Activated CD4-positive, alpha-beta T cell treated with anti-CD3 and anti-CD28 coated beads for 1 hour (primary cell): ENCODE data around the gene CEP104.

Experiments used
- DNase-seq: peaks from one replicate; pipeline ENCODE4 v3.0.0-alpha.2; 2020

Gene CEP104

DNA sequence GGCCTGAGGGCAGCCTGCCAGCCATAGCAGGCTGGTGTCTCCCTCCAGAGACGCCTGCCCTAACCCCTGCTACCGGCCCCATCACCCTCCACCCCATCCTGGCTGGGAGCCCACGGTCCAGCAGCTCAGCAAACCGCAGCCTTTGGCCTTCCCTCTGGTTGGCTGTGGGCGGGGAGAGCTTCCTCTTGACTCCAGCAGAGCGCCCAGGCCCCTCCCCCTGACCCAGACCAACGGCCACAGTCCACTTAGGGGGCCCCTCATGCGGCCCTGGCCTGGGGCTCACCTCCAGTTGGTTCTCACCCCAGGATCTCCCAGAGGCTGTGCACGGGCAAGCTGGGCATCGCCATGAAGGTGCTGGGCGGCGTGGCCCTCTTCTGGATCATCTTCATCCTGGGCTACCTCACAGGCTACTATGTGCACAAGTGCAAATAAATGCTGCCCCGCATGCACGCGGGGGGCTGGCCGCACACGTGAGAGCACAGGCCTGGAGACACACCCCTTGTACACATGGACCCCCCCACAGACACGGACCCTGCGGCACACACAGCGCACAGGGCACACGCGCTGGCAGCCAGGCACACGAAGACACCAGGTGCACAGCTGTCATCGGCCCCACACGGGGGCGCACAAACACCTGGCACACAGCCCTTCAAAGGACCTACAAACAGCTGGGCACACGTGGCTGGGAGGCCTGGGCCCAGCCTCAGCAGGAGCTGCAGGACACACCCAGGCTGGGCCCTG, 81.4 kb downstream of the CEP104 start:
- DNase-seq = peak; percentile 26

- no peak for DNase-seq
These were observed 82.0 kb downstream of the CEP104 start for GRCh38 chr1:3774946-3775489.

- DNase-seq = no peak
These were observed 82.6 kb downstream of the CEP104 start for GRCh38 chr1:3774276-3774945.

- no peak for DNase-seq
These were observed 83.3 kb downstream of the CEP104 start for GRCh38 chr1:3773572-3774275.

DNA sequence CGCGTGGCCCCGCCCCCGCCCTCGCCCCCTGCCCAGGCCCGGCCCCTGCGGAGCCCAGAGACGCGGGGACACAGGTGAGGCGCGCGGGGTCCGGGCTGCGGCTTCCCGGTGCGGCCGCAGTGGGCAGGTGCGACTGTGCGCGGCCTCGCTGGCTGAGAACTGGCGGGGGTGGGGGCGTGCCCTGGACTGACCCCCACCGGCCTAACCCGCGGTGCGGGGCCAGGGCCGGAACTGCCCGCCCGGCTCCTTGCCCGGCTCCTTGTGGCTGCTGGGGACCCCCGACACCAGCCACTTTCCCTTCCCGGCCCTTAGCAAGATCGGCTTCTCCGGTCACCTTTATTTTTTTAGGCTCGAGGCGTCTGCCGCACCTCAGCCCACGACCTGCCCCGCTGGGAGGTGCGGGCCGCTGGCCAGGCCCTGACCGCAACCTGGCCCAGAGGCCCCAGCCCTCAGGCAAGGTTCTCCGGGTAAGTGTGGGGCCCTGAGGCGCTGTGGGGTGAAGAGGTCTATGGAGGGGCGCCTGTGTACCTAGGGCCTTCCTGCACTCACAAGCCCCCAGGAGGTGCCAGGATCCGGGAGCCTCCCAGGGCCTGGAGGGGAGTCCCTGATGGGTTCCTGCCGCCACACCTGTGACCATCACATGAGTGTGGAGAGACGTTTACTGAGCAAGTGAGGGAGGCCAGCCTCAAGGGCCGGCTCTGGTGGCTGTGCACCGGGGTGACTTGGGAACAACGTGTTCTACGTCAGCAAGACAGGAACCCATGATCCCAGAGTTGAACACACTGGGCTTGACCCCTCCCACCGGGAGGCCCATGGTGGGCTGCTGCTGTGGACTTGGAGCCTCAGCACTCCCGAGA, 84.1 kb downstream of the CEP104 start, which contains the start of gene SMIM1:
Gene SMIM1 (plus strand): TSS at position 35 of the 857 bp plus-strand sequence. CDS start 2,625 bp downstream, outside the sequence.
- no peak for DNase-seq

DNA sequence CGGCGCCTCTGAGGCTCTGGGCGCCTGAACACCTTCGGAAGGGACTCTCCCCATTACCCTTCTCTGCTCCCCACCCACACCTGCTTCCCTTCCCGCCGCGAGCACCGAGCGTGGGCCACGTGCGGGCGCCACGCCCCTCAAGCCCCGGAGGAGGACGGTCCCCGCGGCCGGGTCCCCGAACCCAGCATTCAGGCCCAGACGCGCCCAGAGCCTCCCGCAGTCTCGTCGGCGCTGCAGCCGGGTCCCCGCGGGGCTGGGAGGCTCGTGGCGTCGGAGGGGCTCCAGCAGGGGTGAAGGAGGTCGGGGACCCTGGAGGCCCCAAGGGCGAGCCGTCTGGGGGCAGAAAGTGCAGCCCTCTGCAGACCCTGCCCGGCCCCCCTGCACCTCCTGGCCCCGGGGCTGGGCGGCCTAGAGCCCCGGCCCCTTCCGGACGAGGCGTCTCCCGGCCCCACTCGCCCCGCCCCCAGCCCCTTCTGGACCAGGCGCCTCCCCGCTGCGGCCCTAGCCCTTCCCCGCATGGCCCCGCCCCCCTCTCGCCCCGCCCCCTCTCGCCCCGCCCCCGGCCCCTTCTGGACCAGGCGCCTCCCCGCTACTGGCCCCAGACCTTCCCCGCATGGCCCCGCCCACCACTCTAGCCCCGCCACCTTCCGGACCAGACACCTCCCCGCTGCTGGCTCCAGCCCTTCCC, 84.8 kb downstream of the CEP104 start:
- peak; percentile 77 for DNase-seq

- no peak for DNase-seq
These were observed 85.6 kb downstream of the CEP104 start for GRCh38 chr1:3771108-3772026.

DNA sequence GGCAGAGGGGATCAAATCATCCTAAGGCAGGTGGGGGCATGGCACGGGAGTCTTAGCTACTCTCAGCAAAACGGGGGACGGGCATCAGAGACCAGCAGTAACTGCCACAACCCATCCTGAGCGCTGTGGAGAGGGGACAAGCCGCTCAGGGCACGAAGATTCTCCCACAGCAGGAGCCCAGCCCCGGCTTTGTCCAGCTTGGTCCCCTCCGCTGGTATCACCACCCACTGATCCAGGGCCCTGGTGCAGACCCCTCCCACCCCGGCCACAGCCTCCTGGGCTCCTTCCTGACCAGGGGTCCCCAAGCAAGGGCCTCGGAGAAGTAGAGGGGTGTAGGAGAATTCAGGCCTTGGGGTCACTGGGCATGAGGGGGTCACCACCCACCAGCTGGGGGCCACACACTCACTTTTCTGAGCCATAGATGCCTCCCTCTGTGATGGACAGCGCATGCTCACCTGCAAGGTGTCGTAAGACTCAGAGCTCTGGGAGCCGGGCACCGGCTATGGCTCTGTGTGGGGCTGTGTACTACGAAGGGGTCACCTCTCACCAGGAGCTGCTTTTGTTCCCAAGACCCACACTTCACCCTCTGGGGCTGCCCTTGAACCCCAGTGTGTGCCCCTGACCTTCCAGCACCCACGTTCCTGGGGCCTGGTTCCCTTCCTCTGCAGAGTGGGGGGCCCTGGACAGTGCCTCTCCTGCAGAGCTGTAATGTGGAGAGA, 86.8 kb downstream of the CEP104 start:
- DNase-seq = no peak

DNA sequence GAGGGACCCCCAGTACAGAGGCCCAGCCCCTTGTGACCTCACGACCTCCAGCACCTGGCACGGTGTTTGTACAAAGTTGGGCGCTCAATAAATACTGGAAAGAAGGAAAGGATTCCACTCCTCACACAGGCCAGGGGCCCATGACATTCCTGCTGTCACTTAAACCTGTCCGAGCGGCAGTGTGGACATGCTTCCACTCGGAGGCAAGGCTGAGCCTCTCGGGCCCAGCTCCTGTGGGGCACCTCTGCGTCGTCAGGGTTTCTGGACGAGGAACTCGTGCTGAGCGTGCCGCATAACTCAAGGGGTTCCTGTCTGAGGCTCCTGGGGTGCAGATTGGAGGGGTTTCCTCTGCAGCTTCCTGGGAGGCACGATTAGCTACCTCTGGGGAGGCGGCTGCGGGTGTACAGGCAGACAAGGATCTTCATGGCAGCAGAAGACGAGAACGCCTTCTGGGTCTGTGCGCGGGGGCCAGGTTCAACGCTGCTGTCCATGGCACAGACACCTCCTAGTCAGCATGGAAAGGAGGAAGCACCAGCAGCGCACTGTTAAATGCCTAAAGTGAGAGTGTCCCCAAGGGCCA, 88.1 kb downstream of the CEP104 start:
- DNase-seq = no peak

DNA sequence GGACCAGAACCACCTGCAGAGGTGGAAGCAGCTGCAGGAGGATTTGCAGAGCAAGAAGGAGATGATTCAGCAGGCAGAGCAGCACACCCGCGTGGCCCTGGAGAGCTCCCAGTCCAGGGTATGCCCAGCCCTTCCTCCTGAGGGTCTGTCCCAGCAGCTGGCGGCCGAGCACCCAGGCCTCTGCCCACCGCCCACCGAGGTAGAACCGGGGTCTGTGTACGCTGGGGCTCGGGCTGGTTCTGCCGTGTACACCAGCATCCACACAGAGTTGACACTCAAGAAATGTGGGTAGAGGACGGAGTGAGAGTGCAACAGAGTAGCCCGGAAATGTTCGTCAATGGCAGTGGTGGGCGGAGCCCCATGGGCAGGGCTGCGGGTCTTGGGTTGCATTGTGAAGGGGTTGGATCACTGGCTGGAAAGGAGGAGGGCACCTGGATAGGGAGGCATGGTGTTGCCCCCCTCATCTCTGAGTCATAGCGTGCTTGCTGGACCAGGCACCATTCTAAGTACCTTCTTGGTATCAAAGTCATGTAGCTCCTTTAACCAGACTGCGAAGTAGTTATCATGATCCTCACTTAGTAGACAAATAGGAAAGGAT, 89.6 kb downstream of the CEP104 start:
- DNase-seq = no peak

GRCh38 chr1:3763351-3764125, 93.5 kb downstream of the CEP104 start:
- DNase-seq = no peak

GRCh38 chr1:3762873-3763228, 94.2 kb downstream of the CEP104 start:
- DNase-seq = no peak

DNA sequence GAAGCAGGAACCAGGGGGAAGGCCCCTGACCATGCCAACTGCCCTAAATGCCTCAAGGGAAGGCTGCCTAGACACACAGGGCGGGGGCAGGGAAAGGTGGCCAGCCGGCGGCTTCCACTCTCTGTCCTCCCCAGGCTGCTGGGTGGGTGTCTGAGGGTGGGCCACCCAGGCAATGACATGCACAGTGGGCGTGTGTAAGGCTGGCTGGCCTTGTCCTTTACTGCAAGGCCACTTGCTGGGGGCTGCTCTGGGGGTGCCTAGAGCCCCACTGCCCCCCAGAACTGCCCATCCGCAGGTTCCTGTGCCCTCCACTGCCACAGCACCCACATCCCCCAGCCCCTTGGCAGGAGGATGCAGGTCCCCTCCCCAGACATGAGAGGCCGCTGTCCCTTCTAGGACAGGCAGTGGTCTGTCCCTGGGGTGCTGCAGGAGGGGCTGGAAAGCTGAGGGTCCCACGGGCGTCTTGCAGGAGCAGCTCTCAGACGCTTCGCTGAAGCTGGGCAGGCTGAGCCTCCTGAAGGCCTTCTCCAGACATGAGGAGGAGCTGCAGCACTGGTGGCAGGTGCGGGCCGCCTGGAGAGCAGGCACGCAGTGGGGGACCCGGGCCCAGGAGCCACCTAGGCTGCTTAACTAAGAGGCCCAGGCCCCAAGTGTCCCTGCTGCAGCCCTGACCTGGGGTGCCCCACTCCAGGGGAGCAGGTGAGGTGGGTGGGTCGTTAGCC, 94.7 kb downstream of the CEP104 start:
- DNase-seq = no peak
